CMK (cell line): ENCODE results near the gene CCDC63.
"Not testable (repeated sequence)": the region's sequence is repeated elsewhere in the genome, so short reads cannot be mapped to it uniquely, and the experiment has no call there.

Source experiments
- DNase-seq: peaks from one replicate; pipeline ENCODE4 v3.0.0-alpha.2; 2010; ENCODE audit warnings: low read depth

CCDC63 gene

DNA sequence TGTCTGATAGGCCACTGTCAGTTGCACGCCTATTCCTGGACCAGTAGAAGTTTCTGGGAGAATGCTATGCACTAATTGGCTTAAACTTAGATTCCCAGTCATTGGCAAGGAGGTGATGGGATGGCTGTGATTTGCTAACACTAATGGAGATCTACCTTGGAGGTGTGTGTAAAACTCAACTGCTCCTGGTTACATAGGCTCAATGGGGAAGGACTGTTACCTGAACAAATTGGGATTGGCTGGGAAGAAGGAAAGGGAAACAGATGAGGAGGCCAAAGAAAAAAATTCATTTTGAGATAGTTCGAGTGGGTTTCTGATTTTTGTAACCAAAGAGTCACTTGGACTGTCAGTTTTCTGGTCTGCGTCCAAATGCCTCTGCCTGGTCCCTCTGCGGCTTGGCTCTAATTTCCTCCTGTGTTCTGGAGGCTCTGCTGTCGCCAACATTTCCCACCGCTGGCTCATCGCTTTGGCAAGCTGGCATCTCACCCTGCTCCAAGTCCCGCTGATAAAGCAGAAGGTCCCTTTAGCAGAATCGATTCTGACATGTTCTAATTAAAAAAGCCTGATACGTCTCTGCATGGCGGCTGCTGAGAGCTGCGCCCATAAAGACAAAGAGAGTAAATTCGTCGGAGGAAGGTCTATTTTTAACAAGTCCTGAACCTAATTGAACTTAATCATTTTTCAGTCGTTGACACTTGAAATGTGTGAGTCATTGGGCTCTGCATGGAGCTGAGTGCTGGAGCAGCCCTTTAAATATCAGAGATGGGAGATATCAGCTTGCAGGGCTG lies 2.0 kb upstream of the CCDC63 start:
- DNase-seq = no peak

GRCh38 chr12:110845339-110845682 lies 1.5 kb upstream of the CCDC63 start:
- DNase-seq = no peak

GRCh38 chr12:110848314-110848923 lies 1.6 kb downstream of the CCDC63 start:
- DNase-seq = no peak

DNA sequence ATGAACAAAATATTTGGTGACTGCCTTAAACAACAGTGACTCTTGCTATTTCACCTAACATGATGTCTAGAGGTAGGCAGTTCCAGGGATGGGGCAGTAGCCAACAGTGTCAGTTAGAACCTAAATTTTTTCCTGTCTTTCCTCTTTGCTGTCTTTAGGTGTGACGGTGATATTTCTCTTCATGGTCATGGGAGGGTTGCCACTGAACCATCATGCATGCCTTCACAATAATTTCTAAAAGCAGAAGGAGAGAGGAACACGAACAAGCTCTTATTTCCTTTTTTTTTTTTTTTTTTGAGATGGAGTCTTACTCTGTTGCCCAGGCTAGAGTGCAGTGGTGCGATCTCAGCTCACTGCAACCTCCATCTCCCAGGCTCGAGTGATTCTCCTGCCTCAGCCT lies 2.4 kb downstream of the CCDC63 start:
- no peak for DNase-seq

GRCh38 chr12:110849748-110850403 lies 3.1 kb downstream of the CCDC63 start:
- no peak for DNase-seq

GRCh38 chr12:110850762-110851161 lies 4.0 kb downstream of the CCDC63 start:
- no peak for DNase-seq

DNA sequence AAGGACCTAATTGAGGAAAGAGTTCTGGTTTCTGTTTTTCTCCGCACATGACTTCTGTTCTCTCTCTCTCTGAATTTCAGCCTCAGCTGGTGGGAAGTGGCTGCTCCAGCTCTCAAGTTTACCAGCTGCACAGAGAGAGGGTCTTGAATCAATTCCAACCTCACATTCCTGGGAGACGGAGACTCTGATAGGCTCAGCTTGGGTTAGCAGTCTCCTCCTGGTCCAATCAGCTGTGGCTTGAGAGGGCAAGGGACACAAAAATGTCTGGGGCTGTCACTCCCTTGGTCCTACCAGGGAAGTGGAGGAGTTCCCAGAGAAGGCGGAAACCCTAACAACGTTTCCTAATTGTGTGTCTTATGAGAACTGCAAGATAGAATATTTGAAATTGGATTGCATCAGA lies 7.0 kb downstream of the CCDC63 start:
- no peak for DNase-seq

DNA sequence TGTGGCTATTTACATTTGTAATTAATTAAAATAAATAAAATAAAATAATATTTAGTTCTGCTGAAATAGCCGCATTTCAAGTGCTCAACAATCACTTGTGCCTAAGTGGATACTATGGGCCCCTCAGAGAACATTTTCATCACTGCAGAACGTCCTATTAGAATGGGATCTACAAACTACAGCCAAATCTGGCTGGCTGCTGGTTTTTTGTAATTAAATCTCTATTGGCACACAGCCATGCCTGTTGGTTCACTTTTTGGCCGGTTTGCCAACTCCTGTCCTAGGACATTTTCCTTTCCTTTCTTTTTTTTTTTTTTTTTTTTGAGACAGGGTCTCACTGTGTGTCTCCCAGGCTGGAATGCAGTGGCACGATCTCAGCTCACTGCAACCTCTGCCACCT lies 9.8 kb downstream of the CCDC63 start:
- no peak for DNase-seq

- DNase-seq = no peak
Observed at GRCh38 chr12:110857528-110857927, 10.7 kb downstream of the CCDC63 start.

- not testable (repeated sequence) for DNase-seq
Observed at GRCh38 chr12:110857954-110858353, 11.2 kb downstream of the CCDC63 start.

DNA sequence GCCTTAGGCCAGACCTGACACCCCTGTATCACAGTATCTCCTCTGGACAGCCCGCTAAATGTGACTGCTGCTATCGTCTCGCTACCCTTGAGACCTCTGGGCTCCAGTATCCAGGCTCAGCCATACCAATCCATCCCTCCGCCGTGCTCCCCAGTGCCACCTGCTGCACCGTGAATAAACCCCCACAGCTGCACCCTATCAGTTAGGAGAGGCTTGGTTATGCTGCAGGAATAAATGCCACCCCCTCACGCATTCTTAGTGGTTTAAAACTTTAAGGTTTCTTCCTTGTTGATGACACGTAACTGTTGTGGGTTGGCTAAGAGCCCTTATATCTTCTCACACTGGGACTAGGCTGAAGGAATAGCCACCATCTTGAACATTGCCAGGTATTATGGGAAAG lies 12.1 kb downstream of the CCDC63 start:
- no peak for DNase-seq

GRCh38 chr12:110860833-110861296 lies 14.1 kb downstream of the CCDC63 start:
- DNase-seq = no peak

GRCh38 chr12:110861729-110862128 lies 14.9 kb downstream of the CCDC63 start:
- DNase-seq = no peak

DNA sequence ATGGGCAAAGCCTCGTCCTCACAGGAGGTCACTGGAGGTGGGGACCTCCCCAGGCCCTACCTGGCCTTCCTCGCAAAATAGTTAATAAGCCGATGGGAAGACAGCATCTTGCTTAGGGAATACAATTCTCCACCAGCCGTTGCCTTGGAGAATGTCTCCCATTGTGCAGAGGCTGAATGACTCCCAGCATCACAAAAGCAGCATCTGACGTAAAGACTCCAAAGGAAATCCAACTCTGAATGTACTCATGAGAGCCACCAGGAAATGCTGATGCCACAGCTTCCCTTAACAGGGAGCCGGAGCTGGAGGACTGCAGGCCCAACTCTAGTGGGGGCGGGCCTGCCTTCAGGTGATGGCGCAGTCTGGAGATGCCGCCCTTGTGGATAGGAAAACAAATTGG lies 15.5 kb downstream of the CCDC63 start:
- DNase-seq = no peak

- no peak for DNase-seq
Observed at GRCh38 chr12:110863161-110863560, 16.4 kb downstream of the CCDC63 start.

GRCh38 chr12:110865521-110865920 lies 18.7 kb downstream of the CCDC63 start:
- DNase-seq = no peak

DNA sequence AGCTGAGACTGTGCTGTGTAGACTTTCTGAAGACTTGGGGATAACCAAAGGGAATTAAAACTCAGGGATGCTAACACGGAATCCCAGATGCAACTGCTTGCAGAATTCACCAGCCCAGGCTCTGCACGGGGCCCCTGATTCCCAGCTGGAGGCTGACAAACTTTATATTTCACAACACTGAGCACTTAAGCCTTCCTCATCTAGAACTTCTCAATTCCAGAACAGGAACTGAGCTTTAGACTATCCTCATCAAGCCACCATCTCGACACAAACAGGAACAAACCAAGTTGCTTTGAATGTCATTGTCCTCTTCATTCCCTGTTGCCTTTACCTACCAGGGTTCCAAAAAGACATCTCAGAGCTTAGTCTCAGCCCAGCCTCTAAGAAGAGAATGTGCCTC lies 22.2 kb downstream of the CCDC63 start:
- no peak for DNase-seq

DNA sequence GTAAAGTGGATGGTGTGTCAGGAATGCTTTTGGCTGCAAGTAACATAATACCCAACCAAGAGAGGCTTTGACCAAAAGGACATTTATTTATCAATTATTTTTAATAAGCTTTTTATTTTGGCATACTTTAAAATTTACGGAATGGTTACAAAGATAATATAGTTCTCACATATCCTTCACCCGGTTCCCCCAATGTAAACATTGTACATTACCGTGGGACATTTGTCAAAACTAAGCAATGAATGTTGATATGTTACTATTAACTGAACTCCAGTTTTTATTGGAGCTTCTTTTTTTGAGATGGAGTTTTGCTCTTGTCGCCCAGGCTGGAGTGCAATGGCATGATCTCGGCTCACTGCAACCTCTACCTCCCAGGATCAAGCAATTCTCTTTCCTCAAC lies 23.0 kb downstream of the CCDC63 start:
- DNase-seq = no peak

DNA sequence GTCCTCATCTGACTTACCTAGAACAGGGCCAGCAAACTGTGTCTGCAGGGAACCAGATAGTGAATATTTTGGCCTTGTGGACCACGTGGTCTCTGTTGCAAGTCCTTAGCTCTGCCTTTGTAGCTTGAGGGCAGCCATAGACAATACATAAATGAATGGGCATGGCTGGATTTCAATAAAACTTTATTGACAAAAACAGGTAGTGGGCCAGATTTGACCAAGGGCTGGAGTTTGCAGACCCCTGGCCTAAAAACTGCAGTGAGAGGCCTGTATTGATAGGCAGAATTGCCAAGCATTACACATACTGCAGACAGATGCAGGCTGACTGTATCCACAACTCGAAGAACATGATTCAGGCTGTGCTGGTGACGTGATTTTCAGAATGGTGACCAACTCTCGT lies 25.3 kb downstream of the CCDC63 start:
- no peak for DNase-seq

DNA sequence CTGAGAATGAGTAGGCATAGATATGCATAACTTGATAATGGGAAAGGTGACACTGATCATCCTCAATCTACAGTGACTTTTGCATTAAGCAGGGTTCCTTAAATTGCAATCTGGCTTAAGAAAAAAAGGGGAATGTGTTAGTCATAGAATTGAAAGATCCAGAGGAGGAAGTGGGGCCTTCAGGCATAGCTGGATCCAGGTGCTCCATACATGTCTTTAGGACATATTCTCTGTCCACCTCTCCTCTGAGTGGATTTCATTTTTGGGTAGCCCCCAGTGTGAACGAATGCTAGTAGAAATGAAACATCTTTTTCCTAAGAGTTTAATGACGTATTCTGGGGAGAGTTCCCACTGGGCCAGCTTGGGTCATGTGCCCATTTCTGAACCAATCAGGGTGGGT lies 27.6 kb downstream of the CCDC63 start:
- no peak for DNase-seq

DNA sequence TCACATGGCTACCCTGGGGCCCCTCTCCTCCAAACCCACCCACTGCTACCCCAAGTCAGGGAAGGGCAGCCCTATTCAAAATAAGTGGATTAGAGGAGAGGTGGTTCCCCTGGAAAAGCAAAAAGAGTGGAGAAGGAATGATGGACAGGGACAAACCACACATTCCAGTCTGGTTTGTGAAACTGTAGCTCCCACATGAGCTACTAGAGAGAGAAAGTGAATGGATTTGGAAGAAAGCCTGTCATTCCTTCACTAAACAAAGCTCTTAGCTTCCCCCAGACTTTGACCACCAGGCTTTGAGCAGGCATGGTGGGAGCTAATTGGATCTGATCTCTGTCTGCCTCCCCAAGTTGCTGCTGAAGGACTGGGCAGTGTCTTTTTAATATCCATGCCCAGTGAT lies 28.0 kb downstream of the CCDC63 start:
- no peak for DNase-seq

GRCh38 chr12:110880651-110881050 lies 33.9 kb downstream of the CCDC63 start:
- DNase-seq = no peak

GRCh38 chr12:110883251-110883650 lies 36.5 kb downstream of the CCDC63 start:
- DNase-seq = no peak
